Peyer's patch (tissue), 4 donors: Measurements from ENCODE around the gene TWSG1.

Experiments
- POLR2A ChIP-seq, 2 donors: fragments of 450-650 bp; IDR thresholded peaks; one replicate each; pipeline ENCODE4 v1.5.1; 2017; ENCODE audit warnings: antibody characterized with exemption in 2 of 2, mild to moderate bottlenecking in 2 of 2, moderate library complexity in 2 of 2
- TF ChIP-seq, protein P1 (sequence below), 6 experiments: fragments of 450-650 bp in 4 of 6; fragments of 200-600 bp in 2 of 6; sonication (generic) in 1 of 6; IDR thresholded peaks; one replicate each; pipeline ENCODE4 v1.5.1; 2017 to 2019; ENCODE audit warnings: antibody characterized with exemption in 6 of 6, mild to moderate bottlenecking in 3 of 6, moderate library complexity in 1 of 6

DNA sequence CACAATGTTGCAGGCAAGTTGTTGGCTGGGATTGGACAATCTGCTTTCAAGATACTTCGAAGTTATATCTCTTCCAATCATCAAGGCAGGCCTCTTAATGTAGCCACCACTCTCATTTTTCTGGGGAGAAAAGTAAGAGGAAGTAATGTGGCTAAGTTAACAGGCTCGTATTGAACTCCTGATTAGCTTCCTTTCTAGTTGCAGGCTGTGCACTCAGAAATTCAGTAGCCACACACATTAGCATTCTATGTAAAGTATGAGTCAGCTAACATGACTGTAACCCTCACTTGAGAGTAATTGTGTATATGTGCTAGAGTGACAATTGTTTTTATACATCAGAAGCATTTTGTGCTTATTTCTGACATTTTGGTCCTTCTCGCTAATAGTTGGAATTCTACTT lies 3.3 kb downstream of the TWSG1 start:
- TF ChIP-seq, protein P1, sequence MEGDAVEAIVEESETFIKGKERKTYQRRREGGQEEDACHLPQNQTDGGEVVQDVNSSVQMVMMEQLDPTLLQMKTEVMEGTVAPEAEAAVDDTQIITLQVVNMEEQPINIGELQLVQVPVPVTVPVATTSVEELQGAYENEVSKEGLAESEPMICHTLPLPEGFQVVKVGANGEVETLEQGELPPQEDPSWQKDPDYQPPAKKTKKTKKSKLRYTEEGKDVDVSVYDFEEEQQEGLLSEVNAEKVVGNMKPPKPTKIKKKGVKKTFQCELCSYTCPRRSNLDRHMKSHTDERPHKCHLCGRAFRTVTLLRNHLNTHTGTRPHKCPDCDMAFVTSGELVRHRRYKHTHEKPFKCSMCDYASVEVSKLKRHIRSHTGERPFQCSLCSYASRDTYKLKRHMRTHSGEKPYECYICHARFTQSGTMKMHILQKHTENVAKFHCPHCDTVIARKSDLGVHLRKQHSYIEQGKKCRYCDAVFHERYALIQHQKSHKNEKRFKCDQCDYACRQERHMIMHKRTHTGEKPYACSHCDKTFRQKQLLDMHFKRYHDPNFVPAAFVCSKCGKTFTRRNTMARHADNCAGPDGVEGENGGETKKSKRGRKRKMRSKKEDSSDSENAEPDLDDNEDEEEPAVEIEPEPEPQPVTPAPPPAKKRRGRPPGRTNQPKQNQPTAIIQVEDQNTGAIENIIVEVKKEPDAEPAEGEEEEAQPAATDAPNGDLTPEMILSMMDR (IDR thresholded peaks at IDR 0.05): no peak
- no peak for TF ChIP-seq POLR2A (IDR thresholded peaks at IDR 0.05)
